Natural killer cell (primary cell): Measurements from ENCODE around the gene PRKAG1. TPM values are rescaled to one million over a fixed set of nuclear protein-coding genes. Genes with fewer than 3 reads are reported as not detected.

Source experiments
- ATAC-seq, 3 donors: fragments of 150-1000 bp in 2 of 3; fragments of 200-7000 bp in 1 of 3; cut with Tn5 transposase; 1 replicate in 1 of 3; 2 replicates in 2 of 3; pipeline ENCODE4 v1.10.0; 2021; ENCODE audit warnings: mild to moderate bottlenecking in 2 of 3, moderate library complexity in 2 of 3
- DNase-seq, 2 donors: peaks; one replicate each; pipeline versions ENCODE4 v3.0.0 to v3.0.0-alpha.2; 2013 to 2021; ENCODE audit warnings: mixed read lengths in 1 of 2
- H3K27ac ChIP-seq: one replicate; pipeline ENCODE4 v1.5.1; 2013; ENCODE audit warnings: mild to moderate bottlenecking, low read length
- H3K27me3 ChIP-seq: one replicate; pipeline ENCODE4 v1.6.1; 2013; ENCODE audit warnings: low read length; ENCODE audit not compliant: control insufficient read depth, insufficient read depth
- H3K36me3 ChIP-seq: one replicate; pipeline ENCODE4 v1.6.1; 2013; ENCODE audit warnings: low read length; ENCODE audit not compliant: control insufficient read depth, insufficient read depth
- H3K4me1 ChIP-seq: one replicate; pipeline ENCODE4 v1.6.1; 2013; ENCODE audit warnings: low read length; ENCODE audit not compliant: control insufficient read depth, insufficient read depth
- H3K4me3 ChIP-seq: one replicate; pipeline ENCODE4 v1.5.1; 2013; ENCODE audit warnings: low read length
- H3K9me3 ChIP-seq: one replicate; pipeline ENCODE4 v1.6.1; 2013; ENCODE audit warnings: low read length; ENCODE audit not compliant: control insufficient read depth, insufficient read depth
- H3K27ac Mint-ChIP-seq, 2 donors: one replicate each; pipeline ENCODE4 v1.8.0; 2022; ENCODE audit warnings: mild to moderate bottlenecking in 2 of 2, mixed read lengths in 2 of 2, moderate library complexity in 1 of 2
- H3K27me3 Mint-ChIP-seq, 2 donors: one replicate each; pipeline ENCODE4 v1.8.0; 2022; ENCODE audit warnings: low read depth in 2 of 2, mixed read lengths in 2 of 2
- H3K36me3 Mint-ChIP-seq: one replicate; pipeline ENCODE4 v1.8.0; 2022; ENCODE audit warnings: mixed read lengths
- H3K4me1 Mint-ChIP-seq, 2 donors: one replicate each; pipeline ENCODE4 v1.8.0; 2022; ENCODE audit warnings: mixed read lengths in 2 of 2
- H3K4me3 Mint-ChIP-seq: one replicate; pipeline ENCODE4 v1.8.0; 2022; ENCODE audit warnings: mild to moderate bottlenecking, moderate library complexity, mixed read lengths
- H3K9me3 Mint-ChIP-seq, 2 donors: one replicate each; pipeline ENCODE4 v1.8.0; 2022; ENCODE audit warnings: mixed read lengths in 2 of 2
- WGBS: methylation state at CpG from one replicate; pipeline ENCODE4 v1.1.7; 2013; ENCODE audit warnings: missing lambda C conversion rate; ENCODE audit not compliant: insufficient coverage; 5-methylcytosine and 5-hydroxymethylcytosine counted together
- intact Hi-C: fragments of 100-400 bp; cut with micrococcal nuclease; formaldehyde crosslinking; loops from one replicate; pipeline ENCODE4 v1.14.2; 2022
- total RNA-seq, 4 donors: library from RNA; stranded (reverse); fragments of 120-200 nt in 1 of 4; gene quantifications; one replicate each; pipeline versions ENCODE4 v1.2.3 to v1.2.4, GENCODE V29; 2013 to 2022
- TF ChIP-seq, protein P1 (sequence below): fragments of 200-600 bp; IDR thresholded peaks from one replicate; pipeline ENCODE4 v1.8.0; 2022; ENCODE audit warnings: antibody characterized with exemption

Gene PRKAG1
- total RNA-seq, 3 donors from 2014 or later (not counting 1 experiment from before 2014, with no cell fraction given) = 76.4 to 100 (median 81.1) TPM

DNA sequence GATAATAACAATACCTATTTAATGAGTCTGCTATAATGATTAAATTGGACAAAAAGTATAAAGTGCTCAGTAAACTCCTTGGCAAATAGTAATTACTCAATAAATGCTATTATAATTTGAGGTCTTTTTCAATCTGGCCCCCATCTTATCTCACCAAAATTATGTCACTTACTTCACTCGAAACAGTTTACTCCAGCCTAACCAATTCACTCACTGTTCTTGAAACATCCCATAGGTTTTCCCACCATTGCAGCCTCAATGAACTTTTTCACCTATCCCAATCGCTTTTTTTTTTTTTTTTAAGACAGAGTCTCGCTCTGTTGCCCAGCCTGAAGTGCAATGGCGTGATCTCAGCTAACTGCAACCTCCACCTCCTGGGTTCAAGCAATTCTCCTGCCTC, 17.5 kb upstream of the PRKAG1 start:
- DNase-seq (no peak), ATAC-seq (no peak)
- H3K27ac ChIP-seq = no peak overlapping the region
- no peaks in the 10 kb centered on the region for H3K27me3 ChIP-seq
- no peaks in the 10 kb centered on the region for H3K36me3 Mint-ChIP-seq
- intact Hi-C loops = no loop called here
- no peak overlapping the region for H3K4me3 ChIP-seq
- H3K9me3 ChIP-seq = no peaks in the 10 kb centered on the region
- H3K9me3 Mint-ChIP-seq = no peaks in the 10 kb centered on the region
- no peak overlapping the region for H3K4me3 Mint-ChIP-seq
- H3K36me3 ChIP-seq = peaks cover 80% of the 10 kb centered on the region
- H3K27ac Mint-ChIP-seq = peak overlapping the region in 1 of 2 donors; percentile 47
- H3K27me3 Mint-ChIP-seq = no peaks in the 10 kb centered on the region
- 85% methylated on average over 4 of the region's 4 CpGs for WGBS
- peaks cover 0 to 5% of the 10 kb centered on the region in 2 donors for H3K4me1 Mint-ChIP-seq
- TF ChIP-seq, protein P1, sequence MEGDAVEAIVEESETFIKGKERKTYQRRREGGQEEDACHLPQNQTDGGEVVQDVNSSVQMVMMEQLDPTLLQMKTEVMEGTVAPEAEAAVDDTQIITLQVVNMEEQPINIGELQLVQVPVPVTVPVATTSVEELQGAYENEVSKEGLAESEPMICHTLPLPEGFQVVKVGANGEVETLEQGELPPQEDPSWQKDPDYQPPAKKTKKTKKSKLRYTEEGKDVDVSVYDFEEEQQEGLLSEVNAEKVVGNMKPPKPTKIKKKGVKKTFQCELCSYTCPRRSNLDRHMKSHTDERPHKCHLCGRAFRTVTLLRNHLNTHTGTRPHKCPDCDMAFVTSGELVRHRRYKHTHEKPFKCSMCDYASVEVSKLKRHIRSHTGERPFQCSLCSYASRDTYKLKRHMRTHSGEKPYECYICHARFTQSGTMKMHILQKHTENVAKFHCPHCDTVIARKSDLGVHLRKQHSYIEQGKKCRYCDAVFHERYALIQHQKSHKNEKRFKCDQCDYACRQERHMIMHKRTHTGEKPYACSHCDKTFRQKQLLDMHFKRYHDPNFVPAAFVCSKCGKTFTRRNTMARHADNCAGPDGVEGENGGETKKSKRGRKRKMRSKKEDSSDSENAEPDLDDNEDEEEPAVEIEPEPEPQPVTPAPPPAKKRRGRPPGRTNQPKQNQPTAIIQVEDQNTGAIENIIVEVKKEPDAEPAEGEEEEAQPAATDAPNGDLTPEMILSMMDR = no peak
- no peaks in the 10 kb centered on the region for H3K4me1 ChIP-seq

DNA sequence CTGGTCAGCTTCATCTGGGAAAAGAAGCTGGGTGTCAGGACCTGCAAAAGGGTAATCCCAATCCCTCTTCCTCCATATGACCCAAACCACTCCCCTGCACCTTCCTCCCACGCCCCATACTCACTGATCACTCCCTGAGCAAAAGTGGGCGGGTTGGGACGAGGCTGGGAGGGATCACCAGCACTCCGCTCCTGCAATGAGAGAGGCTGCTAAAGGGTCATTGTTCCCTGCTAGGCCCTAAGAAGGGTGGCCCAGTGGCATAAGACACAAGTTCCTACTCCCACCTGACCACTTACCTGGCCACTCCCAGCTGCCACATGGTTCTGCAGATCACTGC, 15.7 kb upstream of the PRKAG1 start:
- TF ChIP-seq, protein P1 = no peak
- peaks cover 0 to 5% of the 10 kb centered on the region in 2 donors for H3K4me1 Mint-ChIP-seq
- no peaks in the 10 kb centered on the region for H3K27me3 Mint-ChIP-seq
- H3K27ac Mint-ChIP-seq = peak overlapping the region in 1 of 2 donors; percentile 41
- peaks cover 68% of the 10 kb centered on the region for H3K36me3 ChIP-seq
- H3K4me1 ChIP-seq = no peaks in the 10 kb centered on the region
- H3K27ac ChIP-seq = no peak overlapping the region
- no peak for DNase-seq
- no peaks in the 10 kb centered on the region for H3K9me3 ChIP-seq
- H3K4me3 ChIP-seq = no peak overlapping the region
- H3K27me3 ChIP-seq = no peaks in the 10 kb centered on the region
- intact Hi-C loops = no loop called here
- H3K36me3 Mint-ChIP-seq = no peaks in the 10 kb centered on the region
- WGBS = 98% methylated on average over 4 of the region's 4 CpGs
- no peaks in the 10 kb centered on the region for H3K9me3 Mint-ChIP-seq
- ATAC-seq = no peak
- H3K4me3 Mint-ChIP-seq = no peak overlapping the region

DNA sequence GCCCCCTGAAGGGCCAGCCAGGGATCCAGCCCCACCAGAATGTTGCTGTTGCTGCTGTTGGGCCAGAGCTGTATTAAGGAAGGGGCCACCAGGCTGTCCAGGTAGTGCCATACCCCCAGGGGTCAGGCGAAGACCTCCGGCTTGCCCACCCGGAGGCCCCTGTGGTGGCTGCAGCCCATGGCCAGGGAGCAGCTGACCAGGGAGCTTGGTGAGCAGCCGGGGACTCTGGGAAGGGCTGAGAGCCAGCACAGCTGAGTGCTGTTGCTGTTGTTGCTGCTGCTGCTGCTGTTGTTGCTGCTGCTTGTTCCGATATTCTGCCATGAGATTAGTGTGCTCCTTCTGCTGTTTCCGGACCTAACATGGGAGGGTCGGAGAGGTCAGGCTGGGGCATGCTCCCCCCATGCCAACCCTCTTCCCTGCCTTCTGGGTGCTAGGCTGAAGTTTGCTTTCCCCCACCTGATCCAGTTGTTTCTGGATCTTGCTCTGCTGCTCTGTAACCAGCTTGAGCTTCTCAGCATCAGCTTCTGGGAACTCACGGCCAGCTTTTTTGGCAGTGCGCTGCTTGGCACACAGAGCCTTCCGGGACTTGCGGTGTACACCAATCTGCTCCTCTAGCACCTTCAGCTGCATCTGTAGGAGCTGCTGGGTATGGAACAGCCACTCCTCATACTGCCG, 15.2 kb upstream of the PRKAG1 start:
- 97% methylated on average over 12 of the region's 12 CpGs for WGBS
- Histone ChIP-seq H3K27me3 (no peaks in the 10 kb centered on the region), H3K27ac (no peak overlapping the region), H3K4me3 (no peak overlapping the region), H3K36me3 (peaks cover 68% of the 10 kb centered on the region), H3K4me1 (no peaks in the 10 kb centered on the region), H3K9me3 (no peaks in the 10 kb centered on the region)
- Mint-ChIP-seq H3K4me3 (no peak overlapping the region), H3K4me1 (peaks cover 0 to 5% of the 10 kb centered on the region in 2 donors), H3K27ac (peak overlapping the region; percentile 41 to 48), H3K9me3 (no peaks in the 10 kb centered on the region), H3K27me3 (no peaks in the 10 kb centered on the region), H3K36me3 (no peaks in the 10 kb centered on the region)
- ATAC-seq (no peak), DNase-seq (no peak)
- intact Hi-C loops = no loop called here
- TF ChIP-seq, protein P1 = no peak
